Hematopoietic multipotent progenitor cell (in vitro differentiated cells): ENCODE measurements around the gene AGPAT3. TPM values are rescaled to one million over a fixed set of nuclear protein-coding genes. Genes with fewer than 3 reads are reported as not detected.
"Not testable (repeated sequence)": the region's sequence is repeated elsewhere in the genome, so short reads cannot be mapped to it uniquely, and the experiment has no call there.

ENCODE experiments used
- DNase-seq, 3 donors: peaks; one replicate each; pipeline ENCODE4 v3.0.0-alpha.2; 2011 to 2015; ENCODE audit warnings: low read depth in 2 of 3, low spot score in 2 of 3
- total RNA-seq: library from RNA; depleted of rRNA; stranded (reverse); fragments of >200 nt; gene quantifications from one replicate; pipeline ENCODE4 v1.2.3, GENCODE V29; 2012

Gene AGPAT3
- total RNA-seq, 1 donor, result 26.4 TPM

GRCh38 chr21:43881283-43881682 lies 16.3 kb downstream of the AGPAT3 start:
- no peak for DNase-seq

DNA sequence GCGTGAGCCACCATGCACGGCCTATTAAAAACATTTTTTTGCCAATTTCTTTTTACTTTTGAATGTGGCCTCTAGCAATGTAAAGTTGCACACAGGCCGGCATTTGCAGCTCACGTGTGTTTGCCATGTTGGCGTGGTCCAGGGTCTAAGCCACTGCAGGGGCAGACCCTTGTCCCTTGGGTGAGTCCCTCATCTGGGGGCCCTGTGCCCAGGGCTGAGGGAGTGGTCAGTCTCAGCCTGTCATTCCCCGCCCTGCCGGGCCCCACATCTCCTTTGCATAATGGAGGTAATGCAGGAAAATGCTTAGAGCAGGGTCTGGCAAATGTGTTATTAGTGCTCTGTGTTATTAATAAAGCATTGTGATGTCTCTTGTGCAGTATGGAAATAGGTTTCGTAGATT lies 16.9 kb downstream of the AGPAT3 start:
- no peak for DNase-seq

- no peak for DNase-seq
Observed at GRCh38 chr21:43882952-43883545, 18.0 kb downstream of the AGPAT3 start.

- peak in 2 of 3 donors; percentile 87 to 93 for DNase-seq
Observed at GRCh38 chr21:43884012-43884860, 19.2 kb downstream of the AGPAT3 start.

GRCh38 chr21:43884861-43885417 lies 19.9 kb downstream of the AGPAT3 start:
- DNase-seq, result no peak

DNA sequence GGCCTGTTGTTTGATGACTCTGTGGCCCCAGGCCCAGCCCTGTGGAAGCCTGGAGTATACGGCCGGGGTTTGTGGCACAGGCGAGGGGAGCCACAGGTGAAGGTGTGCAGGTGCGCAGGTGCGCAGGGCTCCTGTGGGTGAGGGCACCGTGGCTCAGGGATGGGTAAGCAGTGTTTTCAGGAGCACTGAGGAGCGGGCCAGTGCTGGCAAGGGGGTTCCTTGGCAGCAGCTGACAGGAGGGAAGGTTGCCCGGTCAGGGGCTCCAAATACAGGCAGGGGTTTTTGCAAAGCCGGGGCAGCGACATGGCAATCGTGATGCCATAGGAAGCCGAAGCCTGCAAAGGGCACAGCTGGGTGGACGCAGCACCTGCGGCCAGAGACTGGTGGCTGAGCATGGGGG lies 20.7 kb downstream of the AGPAT3 start:
- DNase-seq, result no peak

GRCh38 chr21:43886565-43886964 lies 21.5 kb downstream of the AGPAT3 start:
- no peak for DNase-seq

- DNase-seq, result no peak
Observed at GRCh38 chr21:43889069-43889468, 24.0 kb downstream of the AGPAT3 start.

- DNase-seq, result no peak
Observed at GRCh38 chr21:43890042-43890441, 25.0 kb downstream of the AGPAT3 start.

GRCh38 chr21:43892334-43892733 lies 27.3 kb downstream of the AGPAT3 start:
- DNase-seq, result no peak

DNA sequence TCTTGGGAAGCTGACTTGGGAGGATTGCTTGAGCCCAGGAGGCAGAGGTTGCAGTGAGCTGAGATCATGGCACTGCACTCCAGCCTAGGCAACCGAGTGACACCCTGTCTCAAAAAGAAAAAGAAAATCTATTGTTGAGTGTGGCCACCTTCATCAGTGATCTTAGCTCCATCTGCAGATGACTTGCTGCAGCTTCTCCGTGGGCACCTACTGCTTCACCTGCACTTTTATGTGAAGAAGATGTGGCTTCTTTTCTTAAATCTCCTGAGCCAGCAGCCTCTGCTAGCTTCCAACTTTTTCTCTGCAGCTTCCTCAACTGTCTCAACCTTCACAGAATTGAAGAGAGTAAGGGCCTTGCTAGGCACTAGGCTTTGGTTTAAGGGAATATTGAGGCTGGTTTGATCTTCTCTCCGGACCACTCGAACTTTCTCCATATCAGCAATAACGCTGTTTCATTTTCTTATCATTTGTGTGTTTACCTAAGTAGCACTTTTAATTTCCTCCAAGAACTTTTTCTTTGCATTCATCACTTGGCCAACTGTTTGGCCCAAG lies 28.0 kb downstream of the AGPAT3 start:
- no peak for DNase-seq

DNA sequence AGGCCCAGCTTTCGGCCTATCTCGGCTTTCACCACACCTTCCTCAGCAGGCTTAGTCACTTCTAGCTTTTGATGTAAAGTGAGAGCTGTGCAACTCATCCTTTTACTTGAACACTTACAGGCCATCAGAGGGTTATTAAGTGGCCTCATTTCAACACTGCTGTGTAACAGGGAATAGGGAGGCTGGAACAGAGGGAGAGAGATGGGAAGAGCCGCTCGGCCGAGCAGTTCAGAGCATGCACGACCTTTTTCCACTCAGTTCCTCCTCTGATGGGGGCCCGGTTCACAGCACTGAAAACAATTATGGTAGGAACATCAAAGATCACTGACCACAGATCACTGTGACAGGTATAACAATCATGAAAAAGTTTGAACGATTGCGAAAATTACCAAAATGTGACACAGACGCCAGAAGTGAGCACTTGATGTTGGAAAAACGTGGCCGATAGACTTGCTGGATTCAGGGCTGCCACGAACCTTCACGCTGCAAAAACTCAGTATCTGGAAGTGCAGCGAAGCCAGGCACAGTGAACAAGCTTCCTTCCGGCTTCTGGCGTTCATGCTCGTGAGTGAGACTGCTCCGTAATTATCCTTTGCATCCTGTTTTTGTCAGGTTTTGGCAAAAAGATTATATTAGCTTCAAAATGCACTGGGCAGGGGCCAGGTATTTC lies 28.6 kb downstream of the AGPAT3 start:
- DNase-seq, result no peak

DNA sequence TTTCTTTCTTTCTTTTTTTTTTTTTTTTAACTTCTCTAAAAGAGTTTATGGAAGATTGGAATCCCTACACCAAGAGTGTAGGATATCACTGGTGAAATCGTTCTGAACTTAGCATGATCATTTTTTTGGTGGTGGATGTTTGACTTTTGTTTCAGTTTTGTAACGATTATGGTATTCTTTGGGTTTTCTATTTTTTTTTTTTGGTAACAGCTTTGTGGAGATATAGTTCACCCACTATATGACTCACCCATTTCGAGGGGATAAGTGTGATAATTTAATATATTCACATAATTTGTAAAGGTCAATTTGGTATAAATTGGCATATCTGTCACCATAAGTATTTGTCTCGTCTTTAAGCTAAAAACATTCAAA lies 29.2 kb downstream of the AGPAT3 start:
- DNase-seq, result no peak

DNA sequence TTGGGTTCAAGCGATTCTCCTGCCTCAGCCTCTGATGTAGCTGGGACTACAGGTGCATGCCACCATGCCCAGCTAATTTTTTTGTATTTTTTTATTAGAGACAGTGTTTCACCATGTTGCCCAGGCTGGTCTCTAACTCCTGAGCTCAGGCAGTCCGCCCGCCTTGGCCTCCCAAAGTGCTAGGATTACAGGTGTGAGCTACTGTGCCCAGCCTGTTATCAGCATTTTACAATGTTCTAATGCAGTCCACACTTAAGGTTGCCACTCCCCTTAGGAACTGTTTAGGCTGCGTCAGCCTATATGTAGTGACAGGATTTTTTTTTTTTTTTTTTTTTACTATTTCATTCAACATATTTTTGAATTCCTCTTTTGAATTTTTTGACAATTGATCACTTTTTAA lies 30.2 kb downstream of the AGPAT3 start:
- no peak for DNase-seq

DNA sequence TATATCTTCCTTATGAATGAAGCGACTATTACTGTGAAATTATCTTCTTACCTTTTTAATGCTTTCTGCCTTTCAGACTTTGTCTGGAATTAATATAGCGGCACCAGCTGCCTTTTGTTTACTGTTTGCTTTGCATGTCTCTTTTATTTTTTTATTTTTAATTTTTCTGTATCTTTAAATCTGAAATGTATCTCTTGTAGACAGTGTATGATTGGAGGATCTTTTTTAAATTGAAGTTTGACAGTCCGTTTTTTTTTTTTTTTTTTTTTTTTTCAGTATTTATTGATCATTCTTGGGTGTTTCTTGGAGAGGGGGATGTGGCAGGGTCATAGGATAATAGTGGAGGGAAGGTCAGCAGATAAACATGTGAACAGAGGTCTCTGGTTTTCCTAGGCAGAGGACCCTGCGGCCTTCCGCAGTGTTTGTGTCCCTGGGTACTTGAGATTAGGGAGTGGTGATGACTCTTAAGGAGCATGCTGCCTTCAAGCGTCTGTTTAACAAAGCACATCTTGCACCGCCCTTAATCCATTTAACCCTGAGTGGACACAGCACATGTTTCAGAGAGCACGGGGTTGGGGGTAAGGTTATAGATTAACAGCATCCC lies 31.8 kb downstream of the AGPAT3 start:
- DNase-seq, result not testable (repeated sequence)

DNA sequence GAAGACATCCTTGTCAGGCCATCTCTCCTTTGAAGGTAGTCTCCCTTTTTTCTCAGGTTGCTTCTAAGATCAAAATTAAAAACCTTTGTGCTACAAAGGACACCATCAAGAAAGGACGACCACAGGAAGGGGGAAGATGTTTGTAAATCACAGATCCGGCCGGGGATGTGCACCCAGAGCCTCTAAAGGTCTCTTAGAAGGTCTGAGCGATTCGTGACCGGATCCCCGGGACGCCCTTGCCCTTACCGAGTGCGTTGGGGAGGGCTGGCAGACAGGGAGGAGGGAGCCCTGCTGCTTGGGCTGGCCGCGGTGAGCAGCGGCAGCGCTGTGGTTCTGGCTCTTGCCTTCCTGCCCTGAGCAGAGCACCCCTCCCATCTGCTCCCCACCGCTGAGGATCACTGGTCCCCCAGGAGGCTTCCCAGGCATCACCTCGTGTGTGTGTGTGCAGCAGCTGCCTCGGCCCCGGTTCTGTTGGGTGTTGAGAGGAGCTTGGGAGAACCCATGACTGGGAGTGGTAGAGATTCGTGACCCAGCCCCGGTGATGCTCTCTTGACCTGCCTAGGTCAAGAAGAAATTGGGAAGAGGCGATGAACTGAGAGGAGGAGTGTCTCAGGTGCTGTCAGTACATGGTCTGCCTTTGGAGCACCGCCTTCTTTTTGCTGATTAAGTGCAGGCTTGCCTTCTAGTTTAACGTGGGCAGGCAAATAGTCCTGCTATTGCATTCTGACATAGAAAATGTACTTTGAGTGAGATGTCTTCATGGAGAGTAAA lies 34.5 kb downstream of the AGPAT3 start:
- DNase-seq, result no peak

DNA sequence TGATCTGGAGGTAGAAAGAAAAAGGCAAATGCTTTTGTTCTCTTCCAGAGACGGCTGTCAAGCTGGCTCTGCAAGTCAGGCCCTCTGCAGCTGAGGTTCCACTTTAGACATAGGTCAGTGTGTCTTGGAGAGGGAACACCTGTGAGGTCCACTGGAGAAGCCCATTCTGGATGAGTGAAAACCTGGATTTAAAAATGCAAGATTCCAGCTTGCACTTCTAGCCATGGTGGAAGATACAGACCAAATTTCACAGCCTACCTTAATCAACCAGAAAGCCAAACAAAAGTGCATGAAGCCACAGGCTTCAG lies 35.0 kb downstream of the AGPAT3 start:
- no peak for DNase-seq

GRCh38 chr21:43900690-43901089 lies 35.7 kb downstream of the AGPAT3 start:
- no peak for DNase-seq

- DNase-seq, result peak in 1 of 3 donors; percentile 44
Observed at GRCh38 chr21:43902441-43902840, 37.4 kb downstream of the AGPAT3 start.

DNA sequence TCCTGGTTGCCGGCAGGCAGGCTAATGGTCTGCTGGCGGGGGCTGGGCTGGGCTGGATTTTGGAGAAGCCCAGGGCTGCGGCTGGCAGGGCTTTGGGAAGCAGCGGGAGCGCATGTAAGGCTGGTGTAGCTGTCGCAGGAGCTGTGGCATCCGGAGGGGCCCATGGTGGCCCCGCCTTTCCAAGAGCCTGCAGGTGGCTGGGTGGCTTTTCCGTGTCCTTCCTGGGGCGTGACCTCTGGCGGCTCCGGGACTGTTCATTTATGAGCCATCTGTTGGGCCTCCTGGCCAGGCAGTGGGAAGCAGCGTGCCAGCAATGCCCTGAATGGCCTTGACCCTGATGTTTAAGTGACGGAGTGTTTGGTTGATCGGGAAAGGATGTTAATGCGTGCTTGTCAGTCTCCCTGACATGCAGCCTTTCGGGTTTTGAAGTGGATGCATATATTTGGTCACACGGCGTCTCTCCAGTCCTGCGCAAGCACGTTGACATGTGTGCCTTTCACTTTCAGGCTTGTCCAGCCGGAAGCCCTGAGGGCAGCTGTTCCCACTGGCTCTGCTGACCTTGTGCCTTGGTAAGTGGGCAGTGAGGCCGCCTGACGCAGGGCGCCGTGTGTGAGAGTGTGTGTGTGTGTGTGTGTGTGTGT lies 38.5 kb downstream of the AGPAT3 start:
- DNase-seq, result no peak
